GM19455 (cell line): ENCODE measurements around the gene CRIP1.

ENCODE experiments used
- ATAC-seq: cut with Tn5 transposase; IDR thresholded peaks from one replicate; pipeline ENCODE4 v1.9.1; 2021; ENCODE audit not compliant: unreplicated experiment

Gene CRIP1

DNA sequence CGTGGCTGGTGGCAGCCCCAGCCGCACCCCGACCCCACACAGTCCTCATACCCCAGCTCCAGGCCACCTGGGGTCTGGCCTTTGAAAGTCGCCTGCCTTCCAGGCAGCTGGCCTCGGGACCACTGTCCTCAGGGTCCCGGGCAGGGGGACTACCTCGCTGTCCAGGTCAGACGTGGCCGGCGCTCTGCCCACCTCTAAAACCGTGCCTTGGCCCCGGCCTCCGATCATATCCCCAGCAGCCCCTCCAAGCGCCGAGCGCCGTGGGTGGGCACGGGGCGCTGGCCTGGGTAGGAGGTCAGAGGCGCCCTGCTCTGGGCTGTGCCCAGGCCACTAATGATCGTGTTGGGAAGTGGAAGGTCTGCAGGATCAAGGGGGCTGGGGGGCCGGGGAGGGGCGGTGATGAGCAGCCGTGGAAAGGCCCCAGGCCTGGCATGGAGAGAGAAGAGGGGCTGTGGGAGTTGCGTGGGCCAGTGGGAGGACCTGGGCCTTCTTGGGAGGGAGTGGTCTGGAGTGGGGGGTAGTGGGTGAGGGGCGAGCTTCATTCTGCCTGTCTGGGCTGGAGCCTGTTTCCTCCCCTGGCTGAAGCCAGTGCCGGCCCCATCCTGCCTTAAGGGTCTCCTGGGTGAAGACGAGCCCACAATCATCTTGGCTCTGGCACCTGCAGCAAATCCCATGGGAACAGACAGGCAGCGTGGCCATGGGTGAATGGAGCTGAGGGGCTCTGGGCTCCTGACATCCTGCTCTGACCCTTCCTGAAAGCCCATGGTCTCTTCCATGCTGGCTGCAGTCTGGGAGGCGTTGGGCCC, 44.6 kb downstream of the CRIP1 start:
- no peak for ATAC-seq

DNA sequence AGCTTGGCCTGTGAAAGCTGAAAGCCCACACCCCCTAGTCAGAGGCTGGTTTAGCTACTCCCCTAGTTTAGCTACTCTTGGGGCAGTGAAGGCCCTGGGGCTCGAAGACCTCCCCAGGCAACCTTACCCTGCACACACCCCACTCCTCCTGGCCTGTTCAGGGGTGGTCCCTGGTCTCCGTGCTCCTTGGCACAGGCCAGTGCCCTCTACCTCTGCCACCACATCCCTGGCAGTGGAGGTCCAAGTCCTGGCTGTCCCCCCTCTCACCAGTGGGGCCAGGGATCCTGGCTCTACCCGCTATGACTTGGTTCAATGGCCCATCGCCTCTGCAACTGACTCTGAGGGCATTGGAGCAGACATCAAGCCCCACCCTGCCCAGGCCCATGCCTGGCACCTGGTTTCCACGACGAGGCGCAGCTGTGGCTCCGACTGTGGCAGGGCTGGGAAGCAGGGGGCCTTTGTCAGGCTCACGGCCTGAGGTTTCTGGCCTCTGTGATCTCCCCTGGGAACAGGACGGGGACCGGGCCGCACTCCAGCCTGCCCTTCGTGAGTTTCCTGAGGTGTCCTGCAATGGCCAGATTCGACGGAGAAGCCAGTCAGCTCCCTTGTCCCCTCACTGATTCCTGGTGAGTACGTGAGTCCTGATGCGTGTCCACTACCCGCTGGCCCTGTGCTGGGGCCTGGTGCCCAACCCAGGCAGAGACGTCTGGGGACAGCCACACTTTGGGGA, 45.4 kb downstream of the CRIP1 start:
- no peak for ATAC-seq

DNA sequence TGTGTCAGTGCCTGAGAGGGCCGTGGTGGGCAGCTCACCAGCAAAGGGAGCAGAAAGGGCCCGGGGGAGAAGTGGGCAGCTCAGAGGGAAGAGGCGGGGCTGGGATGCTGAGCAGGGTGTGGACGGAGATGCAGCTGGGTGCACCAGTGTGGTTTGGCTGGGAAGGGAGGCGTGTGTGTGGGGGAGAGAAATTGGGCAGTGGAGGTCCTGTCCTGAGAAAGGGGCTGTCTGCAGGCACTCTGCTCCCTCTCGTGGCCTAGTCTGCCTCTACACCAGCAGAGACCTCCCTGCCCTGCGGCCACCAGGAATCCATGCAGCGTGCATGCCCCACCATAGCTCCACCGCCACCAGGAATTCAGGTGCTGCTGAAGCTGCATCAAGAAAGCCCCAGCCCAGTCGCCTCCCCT, 46.1 kb downstream of the CRIP1 start:
- ATAC-seq = no peak

DNA sequence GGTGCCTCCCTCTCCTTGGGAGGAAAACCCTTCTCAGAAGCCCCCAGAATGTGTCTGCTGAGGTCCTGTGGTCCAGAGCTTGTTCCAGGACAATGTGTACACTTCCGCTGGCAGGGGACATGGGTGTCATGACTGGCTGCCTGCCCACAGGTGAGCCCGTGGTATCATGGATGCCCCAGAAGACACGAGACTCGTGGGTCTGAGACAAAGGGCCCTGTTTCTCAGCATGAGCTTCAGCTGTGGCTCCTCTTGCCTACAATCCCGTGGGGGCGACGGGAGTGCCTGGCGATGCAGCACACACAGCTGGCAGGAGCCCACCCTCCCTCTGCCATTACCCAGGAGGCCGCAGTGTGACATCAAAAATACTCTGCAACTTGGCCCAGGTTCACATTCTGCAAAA, 46.7 kb downstream of the CRIP1 start:
- ATAC-seq = no peak

DNA sequence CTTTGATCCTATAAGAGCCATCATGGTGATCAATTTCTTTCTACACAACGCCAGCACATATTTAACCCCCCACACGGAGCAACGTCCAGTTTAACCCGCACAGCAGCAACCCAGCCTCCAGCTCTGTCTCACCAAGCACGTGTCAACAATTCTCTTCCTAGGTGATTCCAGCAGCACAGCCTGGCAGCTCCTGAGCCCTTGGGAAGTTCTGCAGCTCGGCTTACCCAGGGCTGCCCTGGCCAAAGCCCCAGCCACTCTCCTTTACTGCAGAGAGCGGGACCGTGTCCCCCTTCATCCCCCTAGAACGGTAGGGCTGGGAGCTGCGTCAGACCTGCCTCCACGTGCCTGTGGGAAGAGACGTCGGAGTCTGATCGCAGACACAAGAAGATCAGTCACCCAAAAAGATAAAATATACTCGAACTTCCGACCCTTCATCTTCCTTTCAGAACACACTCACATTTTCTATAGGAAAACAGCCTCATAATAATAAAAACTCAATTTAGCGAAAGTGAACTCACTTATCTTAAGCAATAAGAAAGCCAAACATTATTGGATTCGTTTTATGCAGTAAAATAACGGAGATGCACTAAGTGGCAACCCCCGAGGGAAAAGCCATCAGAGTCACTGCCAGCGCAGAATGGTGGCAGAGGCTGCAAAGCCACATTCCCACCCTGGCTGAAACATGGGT, 47.3 kb downstream of the CRIP1 start:
- ATAC-seq = no peak

DNA sequence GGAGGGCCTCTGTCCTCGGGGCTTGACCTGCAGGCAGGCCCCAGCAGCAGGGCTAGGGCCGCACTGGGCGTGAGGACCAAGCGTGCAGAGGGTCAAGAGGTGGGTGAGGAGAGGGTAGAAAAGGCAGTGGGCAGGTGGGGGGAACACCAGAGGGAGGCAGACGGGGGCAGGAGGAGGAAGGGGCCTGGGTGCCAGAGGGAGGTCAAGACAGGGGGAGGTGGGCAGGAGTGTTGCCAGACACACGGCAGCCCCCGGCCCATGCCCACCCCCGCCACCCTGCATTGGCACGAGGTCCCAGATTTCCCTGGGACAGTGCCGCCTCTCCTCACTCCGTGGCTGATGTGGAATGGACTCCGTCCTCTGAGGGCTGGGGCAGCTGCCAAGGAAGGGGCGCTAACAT, 47.9 kb downstream of the CRIP1 start:
- no peak for ATAC-seq

DNA sequence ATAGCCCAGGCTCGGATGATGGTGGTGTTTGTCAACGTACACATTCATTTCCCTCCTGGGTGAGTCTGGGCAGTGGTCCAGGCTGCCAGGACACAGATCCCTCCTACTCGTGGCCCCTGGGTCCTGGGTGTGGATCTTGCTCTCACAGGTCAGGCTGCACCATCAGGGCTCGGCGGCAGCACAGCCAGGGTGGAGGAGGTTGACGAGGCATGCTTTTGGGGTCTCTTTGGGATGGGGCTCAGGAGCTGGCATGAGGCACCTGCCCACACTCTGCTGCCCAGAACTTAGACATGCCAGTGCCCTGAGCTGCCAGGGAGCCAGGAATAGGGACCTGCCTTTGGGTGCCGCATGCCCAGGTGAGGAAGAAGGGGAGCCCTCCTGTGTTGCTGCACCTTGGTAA, 49.4 kb downstream of the CRIP1 start:
- ATAC-seq = no peak

DNA sequence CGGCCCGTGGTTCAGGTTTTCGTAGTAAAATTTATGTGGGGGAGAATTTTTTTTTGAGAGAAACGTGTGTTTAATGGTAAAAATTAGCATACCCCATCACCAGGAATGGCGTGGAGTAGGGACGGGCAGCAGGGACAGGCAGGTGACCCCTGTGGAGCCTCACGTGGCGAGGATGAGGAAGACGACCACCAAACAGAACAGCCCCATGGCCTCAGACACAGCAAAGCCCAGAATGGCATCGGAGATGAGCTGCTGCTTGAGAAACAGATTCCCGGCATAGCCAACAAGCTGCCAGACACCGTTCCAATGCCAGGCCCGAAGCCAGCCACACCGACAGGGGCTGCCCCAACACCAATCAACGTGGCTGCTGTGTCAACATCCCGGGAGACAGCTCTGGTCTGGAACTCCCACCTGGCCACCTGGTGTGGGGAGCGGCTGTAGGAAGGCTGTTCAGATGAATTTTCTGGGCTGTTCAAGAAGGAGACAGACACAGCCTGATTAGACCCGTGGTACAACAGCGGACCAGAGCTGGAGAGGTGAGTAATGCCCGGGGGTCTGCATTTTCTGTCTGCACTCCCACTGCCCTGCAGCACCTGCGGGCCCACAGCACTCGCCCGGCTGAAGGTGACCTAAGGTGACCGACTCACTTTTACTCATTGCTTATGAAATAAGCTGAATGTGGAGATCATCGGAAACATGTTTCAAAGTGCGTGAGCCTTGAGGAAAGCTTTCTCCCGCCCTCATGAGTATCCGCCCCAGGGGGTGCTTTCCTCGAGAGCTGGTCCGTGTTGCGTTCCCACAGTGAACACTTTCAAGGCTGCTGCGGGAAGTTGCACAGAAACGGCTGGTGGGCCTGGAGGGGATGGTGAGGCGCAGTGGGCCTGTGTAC, 50.2 kb downstream of the CRIP1 start:
- ATAC-seq = no peak

- no peak for ATAC-seq
Measured at GRCh38 chr14:105537580-105538474, 51.1 kb downstream of the CRIP1 start.
